Testis (tissue), 2 donors: ENCODE results near the gene FAHD2B.
"Not testable (repeated sequence)": the region's sequence is repeated elsewhere in the genome, so short reads cannot be mapped to it uniquely, and the experiment has no call there.

Experiments used
- CTCF ChIP-seq, 3 experiments: fragments of 450-650 bp in 2 of 3; fragments of 200-600 bp in 1 of 3; sonication (generic) in 1 of 3; IDR thresholded peaks; one replicate each; pipeline ENCODE4 v1.5.1; 2016 to 2019; ENCODE audit warnings: antibody characterized with exemption in 3 of 3, mild to moderate bottlenecking in 2 of 3, moderate library complexity in 1 of 3
- POLR2A ChIP-seq: fragments of 450-650 bp; IDR thresholded peaks from one replicate; pipeline ENCODE4 v1.6.1; 2017; ENCODE audit warnings: antibody characterized with exemption, mild to moderate bottlenecking, moderate library complexity

- not testable (repeated sequence) for TF ChIP-seq CTCF (IDR thresholded peaks at IDR 0.05); POLR2A
These were observed 23.8 kb downstream of the FAHD2B start for GRCh38 chr2:97070915-97071314.
